ENCODE results near the gene PAQR4. TPM values are rescaled to one million over a fixed set of nuclear protein-coding genes. Genes with fewer than 3 reads are reported as not detected.

Gene PAQR4
- total RNA-seq, 4 donors from 2014 or later: 2.9 to 18.8 (median 8.0) TPM

GRCh38 chr16:2954656-2955381 lies 14.3 kb upstream of the PAQR4 start:
- 18 to 41% methylated on average over 5 to 12 of the region's 26 CpGs for WGBS, 2 donors
- Histone ChIP-seq H3K27me3 (peaks cover 0 to 62% (median 6%) of the 10 kb centered on the region in 4 donors), H3K4me3 (no peak overlapping the region), H3K27ac (no peak overlapping the region), H3K4me1 (peaks cover 0 to 37% (median 0%) of the 10 kb centered on the region in 3 donors), H3K36me3 (peaks cover 0 to 4% (median 0%) of the 10 kb centered on the region in 3 donors), H3K9me3 (no peaks in the 10 kb centered on the region)
- no peak for DNase-seq
- TF ChIP-seq, protein P1, sequence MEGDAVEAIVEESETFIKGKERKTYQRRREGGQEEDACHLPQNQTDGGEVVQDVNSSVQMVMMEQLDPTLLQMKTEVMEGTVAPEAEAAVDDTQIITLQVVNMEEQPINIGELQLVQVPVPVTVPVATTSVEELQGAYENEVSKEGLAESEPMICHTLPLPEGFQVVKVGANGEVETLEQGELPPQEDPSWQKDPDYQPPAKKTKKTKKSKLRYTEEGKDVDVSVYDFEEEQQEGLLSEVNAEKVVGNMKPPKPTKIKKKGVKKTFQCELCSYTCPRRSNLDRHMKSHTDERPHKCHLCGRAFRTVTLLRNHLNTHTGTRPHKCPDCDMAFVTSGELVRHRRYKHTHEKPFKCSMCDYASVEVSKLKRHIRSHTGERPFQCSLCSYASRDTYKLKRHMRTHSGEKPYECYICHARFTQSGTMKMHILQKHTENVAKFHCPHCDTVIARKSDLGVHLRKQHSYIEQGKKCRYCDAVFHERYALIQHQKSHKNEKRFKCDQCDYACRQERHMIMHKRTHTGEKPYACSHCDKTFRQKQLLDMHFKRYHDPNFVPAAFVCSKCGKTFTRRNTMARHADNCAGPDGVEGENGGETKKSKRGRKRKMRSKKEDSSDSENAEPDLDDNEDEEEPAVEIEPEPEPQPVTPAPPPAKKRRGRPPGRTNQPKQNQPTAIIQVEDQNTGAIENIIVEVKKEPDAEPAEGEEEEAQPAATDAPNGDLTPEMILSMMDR (IDR thresholded peaks at IDR 0.05): no peak
- TF ChIP-seq POLR2A (IDR thresholded peaks at IDR 0.05): no peak
- intact Hi-C loops (cut with DNase I): no loop called here

- no peaks in the 10 kb centered on the region for H3K36me3 ChIP-seq
- H3K27ac ChIP-seq: no peak overlapping the region
- intact Hi-C loops (cut with DNase I): no loop called here
- H3K4me3 ChIP-seq: no peak overlapping the region
- WGBS, 2 donors: 53% methylated on average over 2 of the region's 10 CpGs; no CpG with 5 or more reads in 1 of the 2 donors
- H3K9me3 ChIP-seq: no peaks in the 10 kb centered on the region
- peaks cover 0 to 68% (median 6%) of the 10 kb centered on the region in 4 donors for H3K27me3 ChIP-seq
- no peak for DNase-seq
- H3K4me1 ChIP-seq: peaks cover 0 to 37% (median 0%) of the 10 kb centered on the region in 3 donors
- no peak for TF ChIP-seq POLR2A (IDR thresholded peaks at IDR 0.05)
- TF ChIP-seq, protein P1 (IDR thresholded peaks at IDR 0.05): no peak
Measured at GRCh38 chr16:2955438-2955778, 13.7 kb upstream of the PAQR4 start.

DNA sequence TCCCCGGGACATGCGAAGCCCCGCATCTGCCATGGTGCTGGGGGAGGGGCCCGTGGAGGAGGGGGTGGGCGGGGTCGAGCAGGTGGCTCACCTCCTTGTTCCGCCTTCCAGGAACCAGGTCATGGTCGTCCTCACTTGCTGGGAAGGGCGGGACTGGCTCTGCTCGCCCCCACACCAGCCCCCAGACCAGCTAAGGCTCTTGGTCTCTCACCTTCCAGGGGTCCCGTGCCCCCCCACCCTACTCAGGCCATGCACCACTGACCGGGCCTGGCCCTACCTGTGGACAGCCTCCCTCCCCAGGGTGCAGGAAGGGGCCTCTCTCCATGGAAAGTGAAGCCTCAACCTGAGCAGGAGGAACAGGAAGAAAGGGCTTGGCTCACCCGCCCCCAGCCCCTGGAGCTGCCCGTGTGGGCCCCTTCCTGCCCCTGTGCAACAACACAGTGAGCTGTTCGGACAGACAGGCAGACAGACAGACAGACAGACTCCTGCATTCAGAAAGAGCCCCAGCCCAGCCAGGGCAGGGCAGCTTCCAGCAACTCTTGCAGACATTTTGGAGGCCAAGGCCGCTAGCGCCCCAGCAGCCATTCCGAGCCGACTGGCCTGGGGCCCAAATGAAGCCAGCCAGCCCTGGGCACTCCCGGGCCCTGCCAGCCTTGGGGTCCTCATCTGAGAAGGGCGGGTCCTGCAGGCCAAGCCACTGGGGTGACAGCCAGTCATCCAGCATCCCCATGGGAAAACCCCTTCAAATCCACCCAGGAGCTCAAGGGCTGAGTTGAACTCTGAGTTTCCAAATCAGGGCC lies 13.2 kb upstream of the PAQR4 start:
- Histone ChIP-seq H3K9me3 (no peaks in the 10 kb centered on the region), H3K36me3 (no peaks in the 10 kb centered on the region), H3K4me3 (no peak overlapping the region), H3K27ac (no peak overlapping the region), H3K4me1 (peaks cover 0 to 37% (median 0%) of the 10 kb centered on the region in 3 donors), H3K27me3 (peaks cover 0 to 74% (median 6%) of the 10 kb centered on the region in 4 donors)
- 31% methylated on average over 7 of the region's 21 CpGs; no CpG with 5 or more reads in 1 of the 2 donors for whole genome bisulfite sequencing, 2 donors
- DNase-seq: no peak
- TF ChIP-seq, protein P1 (IDR thresholded peaks at IDR 0.05): no peak
- no peak for TF ChIP-seq POLR2A (IDR thresholded peaks at IDR 0.05)
- intact Hi-C loops (cut with DNase I): no loop called here

- intact Hi-C loops (cut with DNase I): no loop called here
- Histone ChIP-seq H3K4me1 (peaks cover 0 to 39% (median 0%) of the 10 kb centered on the region in 3 donors), H3K27me3 (peaks cover 0 to 80% (median 6%) of the 10 kb centered on the region in 4 donors), H3K4me3 (no peak overlapping the region), H3K9me3 (no peaks in the 10 kb centered on the region), H3K27ac (no peak overlapping the region), H3K36me3 (no peaks in the 10 kb centered on the region)
- WGBS, 2 donors: 92 to 100% methylated on average over 2 to 3 of the region's 11 CpGs
- no peak for DNase-seq
- TF ChIP-seq, protein P1 (IDR thresholded peaks at IDR 0.05): no peak
- TF ChIP-seq POLR2A (IDR thresholded peaks at IDR 0.05): no peak
Measured at GRCh38 chr16:2956579-2956956, 12.6 kb upstream of the PAQR4 start.

GRCh38 chr16:2959206-2959605 lies 9.9 kb upstream of the PAQR4 start:
- Histone ChIP-seq H3K4me3 (no peak overlapping the region), H3K4me1 (peaks cover 17 to 54% (median 18%) of the 10 kb centered on the region in 3 donors), H3K36me3 (no peaks in the 10 kb centered on the region), H3K27ac (no peak overlapping the region), H3K9me3 (no peaks in the 10 kb centered on the region), H3K27me3 (peaks cover 12 to 99% (median 22%) of the 10 kb centered on the region in 4 donors)
- intact Hi-C loops (cut with DNase I): no loop called here
- DNase-seq: no peak
- TF ChIP-seq, protein P1 (IDR thresholded peaks at IDR 0.05): no peak
- TF ChIP-seq POLR2A (IDR thresholded peaks at IDR 0.05): no peak
- WGBS, 2 donors: 9 to 32% methylated on average over 6 to 8 of the region's 10 CpGs

All from esophagus squamous epithelium (tissue), 5 donors.